GM12865 (cell line): ENCODE results near the gene ENTPD8.
A peak's percentile ranks its signal among the peaks of the same experiment; 100 is the strongest.

Source experiments
- DNase-seq: peaks from one replicate; pipeline ENCODE4 v3.0.0; 2010; ENCODE audit warnings: low read depth
- H3K4me3 ChIP-seq: 2 replicates; pipeline ENCODE4 v1.5.1; 2011; ENCODE audit warnings: mild to moderate bottlenecking, low read depth, low read length, control low read depth
- TF ChIP-seq, protein P1 (sequence below): IDR thresholded peaks from 2 replicates; pipeline ENCODE4 v1.5.1; 2011; ENCODE audit warnings: low read length, control low read depth, low read depth, inconsistent platforms; ENCODE audit not compliant: insufficient read depth; ENCODE audit errors: missing control alignments

The ENTPD8 gene

DNA sequence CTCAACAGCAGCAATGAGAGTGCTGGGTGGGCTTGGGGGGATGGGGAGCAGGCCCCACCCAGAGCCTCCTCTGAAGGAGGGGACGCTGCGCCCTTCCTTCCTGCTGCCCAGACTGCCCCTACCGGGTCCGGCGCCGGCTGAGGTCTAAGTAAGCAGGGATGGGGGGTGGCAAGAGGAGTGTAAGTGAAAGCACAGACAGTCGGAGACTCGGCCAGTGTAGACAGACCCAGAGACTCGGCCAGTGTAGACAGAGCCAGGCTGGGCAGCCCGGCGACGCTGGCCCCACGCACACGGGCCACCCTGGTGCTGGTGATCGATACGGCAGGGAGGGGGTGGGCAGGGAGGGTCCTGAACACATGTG lies 7.4 kb upstream of the ENTPD8 start:
- TF ChIP-seq, protein P1, sequence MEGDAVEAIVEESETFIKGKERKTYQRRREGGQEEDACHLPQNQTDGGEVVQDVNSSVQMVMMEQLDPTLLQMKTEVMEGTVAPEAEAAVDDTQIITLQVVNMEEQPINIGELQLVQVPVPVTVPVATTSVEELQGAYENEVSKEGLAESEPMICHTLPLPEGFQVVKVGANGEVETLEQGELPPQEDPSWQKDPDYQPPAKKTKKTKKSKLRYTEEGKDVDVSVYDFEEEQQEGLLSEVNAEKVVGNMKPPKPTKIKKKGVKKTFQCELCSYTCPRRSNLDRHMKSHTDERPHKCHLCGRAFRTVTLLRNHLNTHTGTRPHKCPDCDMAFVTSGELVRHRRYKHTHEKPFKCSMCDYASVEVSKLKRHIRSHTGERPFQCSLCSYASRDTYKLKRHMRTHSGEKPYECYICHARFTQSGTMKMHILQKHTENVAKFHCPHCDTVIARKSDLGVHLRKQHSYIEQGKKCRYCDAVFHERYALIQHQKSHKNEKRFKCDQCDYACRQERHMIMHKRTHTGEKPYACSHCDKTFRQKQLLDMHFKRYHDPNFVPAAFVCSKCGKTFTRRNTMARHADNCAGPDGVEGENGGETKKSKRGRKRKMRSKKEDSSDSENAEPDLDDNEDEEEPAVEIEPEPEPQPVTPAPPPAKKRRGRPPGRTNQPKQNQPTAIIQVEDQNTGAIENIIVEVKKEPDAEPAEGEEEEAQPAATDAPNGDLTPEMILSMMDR, result no peak

DNA sequence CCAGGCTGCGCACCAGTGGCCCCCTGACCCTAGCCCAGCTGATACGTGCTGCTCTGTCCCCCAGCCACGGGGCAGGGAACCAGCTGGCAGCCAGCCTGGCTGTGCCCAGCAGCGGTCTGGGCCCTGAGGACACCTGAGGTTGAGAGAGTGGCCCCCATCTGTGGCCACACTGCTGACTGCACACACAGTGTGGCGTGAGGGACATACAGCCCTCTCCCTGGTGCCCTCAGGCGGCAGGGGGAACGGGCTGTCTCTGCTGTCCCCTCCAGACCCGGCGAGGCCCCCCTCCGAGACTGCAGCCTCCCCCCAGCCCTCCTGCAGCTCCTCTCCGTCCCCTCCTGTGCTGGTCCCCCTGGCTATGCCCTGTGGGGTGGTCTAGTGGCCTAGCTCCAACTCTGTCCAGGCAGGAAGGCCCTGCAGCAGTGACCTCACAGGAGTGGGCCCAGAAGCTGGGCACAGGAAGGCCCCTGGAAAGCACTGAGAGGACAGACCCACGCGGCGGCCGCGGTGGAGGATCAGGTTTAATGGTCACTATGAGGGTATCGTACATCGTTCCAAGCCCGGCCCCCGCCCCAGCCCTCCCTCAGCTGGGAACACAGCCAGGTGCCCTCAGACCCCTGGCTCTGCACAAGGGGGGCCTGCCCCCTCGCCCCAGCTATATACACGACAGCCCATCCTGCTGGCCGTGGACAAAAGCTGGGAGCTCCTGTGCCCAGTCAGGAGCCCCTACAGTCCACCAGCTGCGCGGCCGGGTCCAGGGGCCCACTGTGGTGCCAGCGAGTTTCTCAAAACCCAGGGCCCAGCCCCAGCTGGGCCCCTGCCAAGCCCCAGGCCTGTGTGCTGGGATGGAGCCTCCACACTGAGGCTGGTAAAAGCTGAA lies 6.8 kb upstream of the ENTPD8 start:
- DNase-seq, result no peak
- TF ChIP-seq, protein P1, result no peak
- H3K4me3 ChIP-seq, result no peak overlapping the region

More for the DNA sequence above, 7.4 kb upstream of the ENTPD8 start:
- no peak overlapping the region for H3K4me3 ChIP-seq
- DNase-seq, result no peak

DNA sequence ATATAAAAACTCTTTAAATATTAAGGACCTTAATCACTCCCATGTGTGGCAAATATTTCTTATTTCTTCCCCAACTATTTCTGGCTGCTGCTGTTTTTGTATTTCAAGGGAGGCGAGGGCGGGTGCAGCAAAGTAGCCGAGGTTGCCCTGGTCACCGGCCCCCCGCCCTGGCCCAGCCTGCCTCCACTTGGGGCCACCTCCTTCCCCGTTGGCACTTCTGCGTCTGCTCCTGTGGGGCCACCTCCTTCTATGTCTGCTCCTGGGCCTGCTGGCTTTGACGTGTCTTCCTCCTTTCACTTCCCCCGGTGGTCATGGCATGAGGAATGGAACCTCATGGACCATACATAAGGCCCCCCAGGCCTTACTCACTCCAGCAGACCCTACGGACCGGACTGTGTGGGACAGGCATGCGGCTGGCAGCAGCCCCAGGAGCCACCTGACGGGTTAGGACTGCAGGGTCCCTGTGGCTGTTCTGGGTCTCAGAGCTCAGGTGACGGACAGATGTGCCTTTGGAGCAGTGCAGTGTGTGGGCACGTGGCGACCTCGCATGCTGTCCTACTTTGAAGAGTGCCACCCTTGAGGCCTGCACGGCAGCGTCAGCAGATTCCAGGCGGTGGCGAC lies 5.8 kb upstream of the ENTPD8 start:
- TF ChIP-seq, protein P1, result no peak
- DNase-seq, result no peak
- no peak overlapping the region for H3K4me3 ChIP-seq

DNA sequence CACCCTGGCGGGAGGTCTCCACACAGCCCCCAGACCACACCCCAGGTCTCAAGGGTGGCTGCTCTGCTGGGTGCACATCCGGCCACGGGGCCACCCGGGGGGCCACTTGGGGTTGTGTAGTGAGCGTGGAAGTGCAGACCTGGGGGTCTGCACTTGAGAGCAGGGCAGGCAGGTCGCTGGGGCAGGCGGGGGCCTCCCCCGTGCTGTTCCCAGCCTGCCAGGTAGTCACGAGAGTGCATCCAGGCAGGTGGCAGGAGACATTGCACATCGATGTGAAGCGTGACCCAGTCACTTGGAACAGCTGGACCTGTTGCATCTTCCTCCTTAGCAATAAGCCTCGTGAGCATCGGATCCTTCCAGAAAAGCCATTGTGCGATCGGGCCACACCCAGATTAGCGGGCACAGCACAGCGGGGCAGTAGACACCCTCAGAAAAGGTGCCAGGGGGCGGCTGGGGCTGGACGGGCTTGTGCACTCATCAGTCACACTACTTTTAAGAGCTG lies 4.8 kb upstream of the ENTPD8 start:
- DNase-seq, result no peak
- H3K4me3 ChIP-seq, result no peak overlapping the region
- TF ChIP-seq, protein P1, result no peak

DNA sequence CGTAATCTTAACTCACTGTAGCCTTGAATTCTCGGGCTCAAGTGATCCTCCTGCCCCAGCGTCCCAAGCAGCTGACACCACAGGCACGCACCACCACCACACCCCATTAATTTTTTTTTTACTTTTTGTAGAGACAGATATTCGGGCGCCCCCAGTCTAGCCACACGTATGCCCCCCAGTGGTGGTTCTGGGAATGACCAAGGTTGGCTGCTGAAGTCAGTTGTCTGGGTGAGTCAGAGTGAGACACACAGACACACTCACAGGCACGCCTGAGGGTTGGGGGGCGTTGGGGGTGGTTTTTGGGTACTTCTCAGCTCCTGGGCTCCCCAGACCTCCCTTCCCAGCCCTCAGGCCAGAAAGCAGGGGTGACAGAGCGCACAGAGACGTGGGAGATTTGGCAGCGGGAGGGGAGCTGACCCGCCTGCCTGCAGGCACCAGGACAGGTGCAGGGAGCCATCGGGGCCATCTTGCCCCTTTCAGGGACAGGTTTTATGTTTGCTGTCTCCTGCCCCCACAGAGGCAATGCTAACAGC lies 4.2 kb upstream of the ENTPD8 start:
- peak; percentile 83 for DNase-seq
- TF ChIP-seq, protein P1, result peak; percentile 84
- H3K4me3 ChIP-seq, result no peak overlapping the region

DNA sequence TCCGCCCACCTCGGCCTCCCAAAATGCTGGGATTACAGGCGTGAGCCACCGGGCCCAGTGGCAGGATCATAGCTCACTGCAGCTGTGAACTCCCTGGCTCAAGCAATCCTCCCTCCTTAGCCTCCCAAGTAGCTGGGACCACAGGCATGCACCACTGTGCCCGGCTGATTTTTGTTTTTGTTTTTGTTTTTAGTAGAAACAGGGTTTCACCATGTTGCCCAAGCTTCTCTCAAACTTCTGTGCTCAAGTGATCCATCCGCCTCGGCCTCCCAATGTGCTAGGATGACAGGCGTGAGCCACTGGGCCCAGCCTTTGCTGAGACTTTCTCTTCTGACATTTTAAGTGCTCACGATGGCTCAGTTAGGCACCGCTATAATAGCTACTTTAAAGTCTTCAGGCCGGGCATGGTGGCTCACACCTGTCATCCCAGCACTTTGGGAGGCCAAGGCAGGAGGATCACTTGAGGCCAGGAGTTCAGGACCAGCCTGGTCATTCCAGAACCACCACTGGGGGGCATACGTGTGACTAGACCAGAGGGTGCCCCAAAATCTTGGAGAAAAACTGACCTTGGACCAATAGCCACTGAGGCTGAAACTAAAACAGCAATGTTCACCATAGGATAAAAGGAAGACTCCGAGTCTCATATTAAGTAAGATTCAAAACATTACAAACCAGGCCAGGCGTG lies 3.1 kb upstream of the ENTPD8 start:
- TF ChIP-seq, protein P1, result no peak
- DNase-seq, result no peak
- H3K4me3 ChIP-seq, result no peak overlapping the region
